NCI-H1092 (cell line): ENCODE data around the gene RIMS4.

Experiments used
- DNase-seq: peaks from one replicate; lab custom pipeline; 2025; lab: John Stamatoyannopoulos, UW

The RIMS4 gene

GRCh38 chr20:44762466-44763140, 47.7 kb downstream of the RIMS4 start:
- DNase-seq, result no peak

- no peak for DNase-seq
Observed at GRCh38 chr20:44761423-44761822, 48.9 kb downstream of the RIMS4 start.

GRCh38 chr20:44759595-44759994, 50.8 kb downstream of the RIMS4 start:
- no peak for DNase-seq

GRCh38 chr20:44758247-44759101, 51.9 kb downstream of the RIMS4 start:
- no peak for DNase-seq

- DNase-seq, result no peak
Observed at GRCh38 chr20:44756956-44757355, 53.4 kb downstream of the RIMS4 start.

DNA sequence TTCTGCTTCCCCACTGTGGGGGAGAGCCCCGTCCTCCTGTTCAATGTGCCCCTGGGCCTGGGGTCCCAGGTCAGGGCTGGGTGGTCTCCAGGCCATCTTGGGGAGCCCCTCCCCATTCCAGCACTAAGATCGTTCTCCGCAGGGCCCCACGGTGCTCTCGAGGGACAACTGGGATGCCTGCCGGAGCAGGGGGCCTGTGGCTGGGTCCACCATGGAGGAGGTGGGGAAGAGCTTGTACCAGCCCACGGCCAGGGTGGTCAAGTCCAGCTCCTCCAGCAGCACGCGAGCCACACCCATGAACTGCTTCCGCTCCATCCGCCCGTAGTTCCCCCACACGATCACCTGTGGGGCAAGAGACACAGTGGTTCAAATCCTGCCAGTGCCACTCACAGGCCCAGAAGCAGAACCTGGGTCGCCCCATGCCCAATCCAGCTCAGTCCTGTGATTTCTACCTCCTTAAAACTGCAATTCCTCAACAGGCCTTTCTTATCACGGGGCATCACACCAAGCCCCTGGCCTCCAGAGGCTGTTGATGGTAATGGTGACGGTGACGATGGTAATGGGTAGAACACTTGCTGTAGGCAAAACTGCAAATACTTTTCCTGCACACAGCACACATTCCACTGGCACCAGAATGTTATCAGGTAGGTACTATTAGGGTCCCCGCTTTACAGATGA, 54.2 kb downstream of the RIMS4 start:
- no peak for DNase-seq

DNA sequence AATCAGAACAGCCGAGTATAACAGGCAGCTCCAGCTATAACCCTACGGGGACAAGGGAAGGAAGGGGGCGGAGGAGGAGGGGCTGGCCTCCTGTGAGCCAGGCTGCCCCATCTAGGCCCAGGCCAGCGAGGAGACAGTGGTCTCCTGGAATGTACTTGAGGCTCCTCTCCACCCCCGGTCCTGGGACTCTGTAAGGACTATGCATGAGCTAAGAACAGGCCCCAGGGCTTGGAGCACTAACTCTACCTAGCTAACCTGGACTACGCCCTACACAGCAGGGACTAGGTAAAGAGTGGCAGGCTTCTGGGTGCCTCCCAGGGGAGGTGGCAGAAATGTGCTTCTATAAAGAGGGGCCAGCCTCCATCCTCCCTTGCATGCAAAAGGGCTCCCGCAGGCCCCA, 55.8 kb downstream of the RIMS4 start:
- DNase-seq, result no peak

GRCh38 chr20:44752099-44752931, 58.0 kb downstream of the RIMS4 start:
- DNase-seq, result no peak

GRCh38 chr20:44750081-44750805, 60.1 kb downstream of the RIMS4 start:
- DNase-seq, result no peak

- DNase-seq, result no peak
Observed at GRCh38 chr20:44748005-44748370, 62.4 kb downstream of the RIMS4 start.

DNA sequence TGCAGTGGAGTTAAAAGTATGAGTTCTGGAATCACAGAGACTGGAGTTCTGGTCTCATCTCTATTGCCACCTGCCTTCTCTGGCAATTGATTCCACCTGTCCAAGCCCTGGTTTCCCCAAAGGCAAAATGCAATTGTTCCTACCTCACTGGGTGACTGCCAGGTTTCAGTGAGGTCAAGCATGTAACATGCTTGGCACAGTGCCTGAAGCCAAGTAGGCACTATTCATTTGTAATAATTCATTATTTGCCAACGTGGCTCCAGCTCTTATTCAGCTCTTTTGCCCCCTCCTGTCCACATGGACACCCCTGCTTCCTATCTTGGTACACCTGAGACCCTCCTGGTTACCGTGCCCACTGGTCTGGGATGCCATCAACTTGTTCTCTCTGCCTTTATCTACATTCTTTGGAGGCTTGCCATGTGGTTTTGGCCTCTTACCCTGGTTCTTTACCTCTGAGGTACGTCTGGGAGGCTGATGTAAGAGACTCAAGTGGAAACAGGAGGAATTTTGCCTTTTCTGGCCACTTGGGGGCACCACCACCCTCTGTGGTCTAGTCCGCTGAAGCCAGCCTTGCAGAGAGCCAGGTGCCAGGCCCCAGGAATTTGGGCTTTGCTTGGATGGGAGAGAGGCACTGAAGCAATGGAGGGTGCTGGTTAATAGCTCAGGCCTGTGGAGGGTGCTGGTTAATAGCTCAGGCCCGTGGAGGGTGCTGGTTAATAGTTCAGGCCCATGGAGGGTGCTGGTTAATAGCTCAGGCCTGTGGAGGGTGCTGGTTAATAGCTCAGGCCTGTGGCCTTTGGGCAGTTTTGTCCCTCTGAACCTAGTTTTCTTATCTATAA, 63.0 kb downstream of the RIMS4 start:
- DNase-seq, result peak; percentile 91

DNA sequence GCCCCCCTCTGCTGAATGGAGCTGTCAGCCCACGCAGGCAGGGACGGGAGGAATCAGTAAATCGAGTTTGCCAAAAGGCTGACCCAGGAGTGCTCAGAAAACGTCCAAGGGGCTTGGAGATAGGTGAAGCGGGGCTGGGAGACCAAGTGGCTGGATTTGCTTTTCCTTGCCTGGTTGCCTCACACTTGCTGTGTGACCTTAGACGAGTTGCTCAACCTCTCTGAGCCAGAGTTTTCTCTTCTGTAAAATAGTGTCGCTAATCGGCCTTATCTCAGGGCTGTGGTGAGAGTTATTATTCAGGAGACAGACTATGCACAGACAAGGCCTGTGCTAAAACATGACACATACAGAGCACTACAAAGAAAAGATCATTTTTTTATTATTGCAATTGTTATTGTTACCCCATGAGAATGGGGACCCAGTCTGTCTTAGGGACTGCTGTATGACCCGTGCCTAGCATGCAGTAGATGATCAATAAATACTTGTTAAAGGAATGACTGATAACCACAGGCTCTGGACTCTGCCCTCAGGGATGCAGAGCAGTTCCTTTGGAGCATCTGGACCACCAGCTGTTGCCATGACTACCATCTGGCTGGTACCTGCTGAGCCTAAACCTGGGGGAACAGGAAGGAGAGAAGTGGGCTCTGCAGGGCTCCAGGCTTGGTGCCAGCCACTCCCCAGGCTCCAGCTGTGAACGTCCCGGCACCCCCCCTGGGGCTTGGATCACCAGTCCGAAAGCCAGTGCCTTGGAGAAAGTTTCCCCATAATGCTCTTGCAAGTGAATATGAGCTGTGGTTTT, 63.8 kb downstream of the RIMS4 start:
- DNase-seq, result peak; percentile 89

- DNase-seq, result no peak
Observed at GRCh38 chr20:44745598-44746366, 64.6 kb downstream of the RIMS4 start, which contains the start of gene KCNK15. Gene KCNK15, plus strand, starts transcription at chr20:44745865. Its CDS starts 46 bp downstream, at chr20:44745911.

DNA sequence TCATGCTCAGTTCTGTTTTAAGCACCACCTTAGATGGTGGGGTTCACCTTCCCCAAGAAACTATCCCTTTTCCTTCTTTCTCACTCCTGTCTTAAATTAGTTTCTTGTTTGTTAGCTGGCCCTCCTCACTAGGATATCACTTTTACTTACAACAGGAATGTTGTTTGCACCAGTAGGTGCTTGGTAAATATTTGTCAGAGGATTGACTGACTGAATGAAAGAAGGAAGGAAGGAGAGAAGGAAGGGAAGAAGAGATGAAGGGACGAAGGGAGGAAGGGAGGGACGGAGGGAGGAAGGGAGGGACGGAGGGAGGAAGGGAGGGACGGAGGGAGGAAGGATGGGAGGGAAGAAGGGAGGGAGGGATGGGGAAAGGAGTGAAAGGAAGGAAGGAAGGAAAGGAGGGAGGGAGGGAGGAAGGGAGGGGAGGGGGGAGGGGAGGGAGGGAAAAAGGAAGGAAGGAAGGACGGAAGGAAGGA, 65.2 kb downstream of the RIMS4 start:
- DNase-seq, result no peak

DNA sequence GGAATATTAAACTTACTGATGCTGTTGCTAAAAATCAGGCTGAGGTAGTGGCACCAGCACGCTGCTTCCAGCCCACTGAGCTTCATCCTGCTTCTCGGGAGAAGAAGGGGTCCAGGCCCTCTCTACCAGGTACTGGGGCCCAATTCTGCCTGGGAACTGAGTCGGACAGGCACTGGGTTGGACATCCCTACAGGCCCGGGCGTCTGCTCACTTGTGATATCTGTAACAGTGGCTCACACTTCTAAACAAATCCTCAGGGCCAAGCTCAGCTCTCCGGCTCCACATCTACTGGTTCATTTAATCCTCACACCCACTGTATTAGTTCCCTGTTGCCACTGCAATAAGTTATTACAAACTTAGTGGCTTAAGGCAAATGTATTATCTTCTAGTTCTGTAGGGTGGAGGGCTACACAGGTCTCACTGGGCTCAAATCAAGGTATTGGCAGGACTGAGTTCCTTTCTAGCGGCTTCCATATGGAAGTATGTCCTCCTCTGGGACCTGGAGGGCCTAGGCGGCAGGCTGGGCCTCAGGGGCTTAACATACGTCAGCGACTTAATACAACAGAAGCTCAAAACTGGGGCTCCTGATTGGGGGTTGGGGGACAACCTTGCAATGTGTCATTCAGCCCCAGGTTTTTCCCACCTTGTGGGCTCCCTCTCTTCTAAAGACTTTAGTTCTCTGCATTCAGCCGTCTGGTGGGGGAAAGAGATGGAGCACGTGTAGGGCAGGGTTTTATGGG, 66.3 kb downstream of the RIMS4 start:
- no peak for DNase-seq

- DNase-seq, result no peak
Observed at GRCh38 chr20:44743080-44743701, 67.2 kb downstream of the RIMS4 start.

- DNase-seq, result no peak
Observed at GRCh38 chr20:44742304-44743079, 67.9 kb downstream of the RIMS4 start.
